A549 treated with ZK216348 at 1 μM for 4 hours (cell line): Measurements from ENCODE around the gene ZFTA. TPM values are rescaled to one million over a fixed set of nuclear protein-coding genes. Genes with fewer than 3 reads are reported as not detected.

ENCODE experiments used
- total RNA-seq: library from RNA; stranded (reverse); fragments of 200-300 nt; extraction: Qiagen RNA extraction; gene quantifications from 5 replicates; pipeline ENCODE4 v1.2.3, GENCODE V29; 2022; ENCODE audit warnings: low read depth

The ZFTA gene
- 4.4 to 8.5 TPM (median 6.8 TPM) in 5 replicates for total RNA-seq

DNA sequence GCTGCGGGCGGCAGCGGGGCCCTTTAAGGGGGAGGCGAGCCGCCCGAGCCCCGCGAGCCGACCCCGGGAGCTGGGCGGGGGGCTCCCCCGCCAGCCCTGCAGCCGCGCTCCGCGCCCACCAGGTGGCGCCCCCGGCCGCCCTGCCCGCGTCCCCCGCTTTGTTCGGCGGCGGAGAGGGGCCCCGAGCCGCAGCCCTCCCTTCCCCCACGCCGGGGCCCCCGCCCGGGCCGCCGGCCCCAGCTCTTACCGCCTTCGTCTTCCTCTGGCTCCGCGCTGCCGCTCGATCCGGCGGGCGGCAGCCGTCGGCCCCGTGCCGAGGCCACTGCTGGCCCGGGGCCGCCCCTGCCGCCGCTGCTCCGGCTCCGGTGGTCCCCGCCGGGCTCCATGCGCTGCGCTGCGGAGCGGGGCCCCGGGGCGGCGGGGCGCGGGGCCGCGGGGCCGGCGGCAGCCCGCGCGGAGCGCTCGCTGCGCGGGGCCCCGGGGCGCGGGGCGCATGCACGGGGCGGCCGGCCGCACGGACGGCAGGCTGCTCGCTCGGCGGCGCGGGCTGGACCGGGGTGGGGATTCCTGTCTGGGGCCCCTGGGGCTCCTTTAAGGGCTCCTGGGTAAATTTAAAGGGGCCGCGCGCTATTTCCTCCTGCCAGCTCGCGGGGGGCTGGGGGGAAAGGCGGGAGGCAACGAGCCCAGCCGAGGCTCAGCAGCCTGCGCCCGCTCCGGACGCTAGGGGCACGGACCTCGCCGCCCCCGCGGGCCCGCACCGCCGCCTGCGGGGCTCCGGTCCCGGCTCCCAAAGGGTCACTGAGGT is at the start of gene ZFTA:
Gene ZFTA, minus strand, starts transcription at position 539 of the 805 bp plus-strand sequence. Its CDS starts 153 bp downstream, at position 386.

GRCh38 chr11:63813035-63813562 is 44.5 kb upstream of the ZFTA start, which contains the start of gene SPINDOC:
SPINDOC (plus strand) TSS chr11:63813456; CDS start chr11:63813687, 231 bp downstream.

Other genes starting within 250 kb of the ZFTA start
- 1.7 to 2.4 TPM (median 2.0 TPM) in 5 replicates for gene PLAAT4, start 232.0 kb downstream of the ZFTA start, total RNA-seq
- 0.28 to 0.77 TPM (median 0.64 TPM) in 5 replicates for gene PLAAT2, start 205.4 kb downstream of the ZFTA start, total RNA-seq
- gene PLAAT3, start 154.3 kb downstream of the ZFTA start, total RNA-seq = 48.5 to 62.0 TPM (median 58.9 TPM) in 5 replicates
- 29.2 to 37.1 TPM (median 34.1 TPM) in 5 replicates for gene ATL3, start 97.4 kb downstream of the ZFTA start, total RNA-seq
- gene RTN3, start 87.3 kb downstream of the ZFTA start, total RNA-seq = 89.7 to 123 TPM (median 108 TPM) in 5 replicates
- gene SPINDOC, start 44.7 kb upstream of the ZFTA start, total RNA-seq = 32.2 to 59.0 TPM (median 48.7 TPM) in 5 replicates
- 21.4 to 27.9 TPM (median 26.3 TPM) in 5 replicates for gene MARK2, start 70.3 kb upstream of the ZFTA start, total RNA-seq
- gene RCOR2, start 148.4 kb upstream of the ZFTA start, total RNA-seq = 0.64 to 1.0 TPM (median 0.95 TPM) in 5 replicates
- gene NAA40, start 170.2 kb upstream of the ZFTA start, total RNA-seq = 11.9 to 17.9 TPM (median 15.4 TPM) in 5 replicates
- gene COX8A, start 205.8 kb upstream of the ZFTA start, total RNA-seq = 466 to 1,036 TPM (median 955 TPM) in 5 replicates
- 88.2 to 125 TPM (median 122 TPM) in 5 replicates for gene OTUB1, start 217.7 kb upstream of the ZFTA start, total RNA-seq